NT2/D1 (cell line): Measurements from ENCODE around the gene ZMYND10.

ENCODE experiments used
- SUZ12 ChIP-seq: IDR thresholded peaks from 2 replicates; pipeline ENCODE4 v1.6.1; 2011; ENCODE audit not compliant: insufficient read length, insufficient read depth; ENCODE audit errors: extremely low read depth
- YY1 ChIP-seq: IDR thresholded peaks from 2 replicates; pipeline ENCODE4 v1.6.1; 2011; ENCODE audit not compliant: insufficient read length, insufficient read depth
- ZNF274 ChIP-seq: IDR thresholded peaks from 2 replicates; pipeline ENCODE4 v1.6.1; 2011; ENCODE audit warnings: mild to moderate bottlenecking, low read depth, low read length

- no peak for TF ChIP-seq ZNF274
- no peak for TF ChIP-seq YY1
- TF ChIP-seq SUZ12 = no peak
Observed at GRCh38 chr3:50325497-50326181, 19.9 kb downstream of the ZMYND10 start.
